GM13977 (cell line): ENCODE data around the gene FCHSD2.

Experiments used
- DNase-seq: peaks from one replicate; pipeline ENCODE4 v3.0.0; 2012; ENCODE audit warnings: low spot score
- in situ Hi-C: fragments of 300-500 bp; cut with MboI; formaldehyde crosslinking; loops from one replicate; pipeline ENCODE4 v1.12.0; 2022; ENCODE audit warnings: low sequenced_read_pairs, low pct_unique_long_range_greater_than_20kb, mixed read lengths, inconsistent platforms; ENCODE audit not compliant: unreplicated experiment
- TF ChIP-seq, protein P1 (sequence below): IDR thresholded peaks from 2 replicates; pipeline ENCODE4 v1.5.1; 2012; ENCODE audit warnings: mild to moderate bottlenecking, control low read depth; ENCODE audit not compliant: insufficient read depth; ENCODE audit errors: extremely low read depth, missing control alignments

The FCHSD2 gene

DNA sequence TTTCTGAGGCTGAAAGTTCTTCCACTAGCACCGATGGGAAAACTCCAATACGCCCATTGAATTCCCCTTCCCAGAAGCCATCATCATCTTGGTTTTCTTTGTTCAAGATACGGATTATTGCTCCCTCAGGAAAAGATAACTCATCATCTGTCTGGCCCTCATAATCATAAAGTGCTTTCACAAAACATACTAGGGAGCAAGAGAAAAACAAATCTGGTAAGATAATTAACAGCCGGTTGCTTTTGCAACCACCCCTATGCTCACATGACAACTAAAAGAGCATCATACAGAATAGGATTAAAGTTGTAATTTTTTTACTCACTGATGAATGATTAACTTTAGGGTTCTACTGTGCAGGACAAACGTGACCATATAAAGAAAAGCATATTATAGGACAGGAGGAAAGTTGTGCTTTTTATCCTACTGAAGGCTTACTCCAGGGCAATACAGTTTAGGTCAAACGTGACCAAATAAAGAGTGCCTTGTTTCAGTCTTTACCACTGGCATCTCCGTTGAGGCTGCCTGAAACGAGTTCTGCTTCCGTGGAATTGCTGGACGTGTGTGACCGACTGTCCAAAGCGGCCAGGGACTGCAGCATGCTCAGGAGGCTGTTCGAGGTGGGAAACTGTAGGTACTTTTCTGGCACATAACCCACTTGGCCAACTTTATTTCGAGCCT lies 299.3 kb downstream of the FCHSD2 start:
- TF ChIP-seq, protein P1, sequence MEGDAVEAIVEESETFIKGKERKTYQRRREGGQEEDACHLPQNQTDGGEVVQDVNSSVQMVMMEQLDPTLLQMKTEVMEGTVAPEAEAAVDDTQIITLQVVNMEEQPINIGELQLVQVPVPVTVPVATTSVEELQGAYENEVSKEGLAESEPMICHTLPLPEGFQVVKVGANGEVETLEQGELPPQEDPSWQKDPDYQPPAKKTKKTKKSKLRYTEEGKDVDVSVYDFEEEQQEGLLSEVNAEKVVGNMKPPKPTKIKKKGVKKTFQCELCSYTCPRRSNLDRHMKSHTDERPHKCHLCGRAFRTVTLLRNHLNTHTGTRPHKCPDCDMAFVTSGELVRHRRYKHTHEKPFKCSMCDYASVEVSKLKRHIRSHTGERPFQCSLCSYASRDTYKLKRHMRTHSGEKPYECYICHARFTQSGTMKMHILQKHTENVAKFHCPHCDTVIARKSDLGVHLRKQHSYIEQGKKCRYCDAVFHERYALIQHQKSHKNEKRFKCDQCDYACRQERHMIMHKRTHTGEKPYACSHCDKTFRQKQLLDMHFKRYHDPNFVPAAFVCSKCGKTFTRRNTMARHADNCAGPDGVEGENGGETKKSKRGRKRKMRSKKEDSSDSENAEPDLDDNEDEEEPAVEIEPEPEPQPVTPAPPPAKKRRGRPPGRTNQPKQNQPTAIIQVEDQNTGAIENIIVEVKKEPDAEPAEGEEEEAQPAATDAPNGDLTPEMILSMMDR: no peak
- no peak for DNase-seq
- in situ Hi-C loops: no loop called here

DNA sequence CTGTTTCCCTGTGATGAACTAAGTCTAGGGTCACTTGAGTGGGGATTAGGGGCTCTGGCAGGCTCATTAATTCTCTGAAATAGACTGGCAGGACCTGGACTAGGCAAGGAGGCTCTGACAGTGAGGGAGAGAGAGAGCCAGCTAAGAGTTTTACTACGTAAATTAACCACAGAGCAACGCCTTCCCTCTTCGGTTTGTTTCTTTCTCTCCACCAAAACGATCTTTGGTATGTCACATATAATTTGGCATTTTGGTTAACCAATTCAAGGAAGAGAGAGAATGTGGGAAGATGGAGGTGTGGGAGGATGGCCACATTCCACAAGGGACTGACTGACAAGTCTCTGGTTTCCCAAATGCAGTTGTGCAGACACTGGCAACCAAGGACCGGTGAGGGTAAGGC lies 300.0 kb downstream of the FCHSD2 start:
- DNase-seq: no peak
- TF ChIP-seq, protein P1: no peak
- in situ Hi-C loops: no loop called here

DNA sequence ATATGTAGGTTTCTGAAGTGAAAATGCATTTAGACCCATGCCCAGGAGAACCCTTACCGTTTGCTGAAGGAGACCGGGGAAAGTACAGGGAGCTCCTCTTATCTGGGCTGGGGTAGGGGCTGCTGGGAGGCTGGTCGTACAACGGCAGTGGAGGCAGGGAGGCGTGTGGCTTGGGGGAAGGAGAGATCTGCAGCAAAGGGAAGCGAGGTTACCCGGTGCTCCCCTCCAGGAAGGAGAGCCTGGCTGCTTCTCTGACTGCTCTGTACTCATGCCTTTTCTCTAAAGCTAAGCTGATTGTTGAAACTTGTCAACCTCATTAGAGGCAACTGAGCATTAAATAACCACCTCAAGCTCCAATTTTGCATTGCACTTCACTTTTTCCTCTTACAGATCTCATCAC lies 300.7 kb downstream of the FCHSD2 start:
- DNase-seq: no peak
- in situ Hi-C loops: no loop called here
- TF ChIP-seq, protein P1: no peak

DNA sequence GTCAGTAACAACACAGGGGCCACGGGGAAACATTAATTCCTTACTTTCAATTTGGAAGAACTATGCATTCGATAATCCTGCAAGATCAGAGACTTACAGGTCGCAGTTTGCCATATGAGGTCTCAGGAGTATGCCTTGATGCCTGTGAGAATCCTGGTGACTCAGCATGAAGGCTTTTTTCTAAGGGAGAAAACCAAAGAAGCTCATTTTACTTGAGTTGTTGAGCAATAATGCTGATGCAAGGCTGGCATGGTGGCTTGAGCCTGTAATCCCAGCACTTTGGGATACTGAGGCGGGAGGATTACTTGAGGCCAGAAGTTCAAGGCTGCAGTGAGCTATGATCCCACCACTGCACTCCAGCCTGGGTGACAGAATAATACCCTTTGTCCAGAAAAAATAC lies 301.3 kb downstream of the FCHSD2 start:
- in situ Hi-C loops: no loop called here
- TF ChIP-seq, protein P1: no peak
- DNase-seq: no peak

DNA sequence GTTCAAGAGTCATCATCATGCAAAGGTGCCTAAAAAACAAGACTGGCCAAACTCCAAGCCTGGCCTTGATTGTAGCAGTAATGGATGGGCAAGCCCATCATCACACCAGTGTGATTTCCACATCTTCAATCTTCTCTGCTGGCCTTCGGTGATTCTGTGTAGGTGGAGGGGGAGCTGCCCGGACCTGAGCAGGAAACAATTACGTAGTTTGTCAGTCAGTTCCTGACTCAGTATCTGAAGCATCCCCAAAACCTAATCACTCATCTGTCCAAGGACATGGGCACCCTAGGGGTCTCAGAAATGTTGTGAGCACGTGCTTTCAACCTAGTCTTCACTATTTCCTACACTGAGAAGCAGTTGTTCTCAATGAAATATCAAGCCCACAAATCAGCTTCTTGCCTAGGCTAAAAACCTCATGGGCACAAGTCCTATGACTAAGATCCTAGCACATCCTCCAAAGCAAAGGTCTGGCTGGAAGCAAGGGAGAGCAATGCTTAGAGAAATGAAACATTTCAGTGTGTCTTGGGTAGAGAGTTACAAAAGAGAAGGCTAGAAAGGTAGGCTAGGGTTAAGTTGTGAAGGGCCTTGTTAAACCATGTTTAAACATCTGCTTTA lies 303.3 kb downstream of the FCHSD2 start:
- TF ChIP-seq, protein P1: no peak
- DNase-seq: no peak
- in situ Hi-C loops: loop anchor here (10.0 kb wide), 1 partner anchor 336 kb away; no protein-coding TSS in a partner anchor

DNA sequence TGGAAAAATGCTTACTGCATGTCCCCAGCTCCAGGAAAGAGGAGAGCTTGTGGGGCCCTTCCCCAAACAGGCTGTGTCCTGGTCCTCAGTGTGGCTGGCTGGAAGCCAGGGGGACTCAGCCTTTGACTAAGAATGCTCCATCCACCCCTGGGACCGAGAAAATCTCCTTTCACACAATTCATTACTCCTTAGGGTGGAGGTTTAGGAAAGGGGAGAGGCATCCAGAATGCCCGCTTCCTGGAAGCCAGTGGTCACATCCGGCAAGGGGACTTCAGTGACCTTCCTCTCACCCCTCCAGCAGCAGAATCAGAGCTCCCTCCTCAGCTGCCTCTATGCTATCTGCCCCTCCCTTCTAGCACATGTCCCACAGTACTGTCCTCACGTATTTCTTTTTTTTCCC lies 306.0 kb downstream of the FCHSD2 start:
- in situ Hi-C loops: loop anchor here (10.0 kb wide), 1 partner anchor 339 kb away; no protein-coding TSS in a partner anchor
- TF ChIP-seq, protein P1: no peak
- no peak for DNase-seq
